Adrenal gland (tissue), 12 donors: Measurements from ENCODE around the gene PIAS1. TPM values are rescaled to one million over a fixed set of nuclear protein-coding genes. Genes with fewer than 3 reads are reported as not detected.
A peak's percentile ranks its signal among the peaks of the same experiment; 100 is the strongest.
"Not testable (repeated sequence)": the region's sequence is repeated elsewhere in the genome, so short reads cannot be mapped to it uniquely, and the experiment has no call there.

Experiments
- DNase-seq, 7 donors: peaks; one replicate each; pipeline ENCODE4 v3.0.0-alpha.2; 2019 to 2020
- H3K27ac ChIP-seq, 5 donors: fragments of 200-600 bp; sonication (generic) in 4 of 5; 1 replicate in 3 of 5; 2 replicates in 2 of 5; pipeline versions ENCODE4 v1.5.1 to v1.8.0; 2016 to 2020; ENCODE audit warnings: mild to moderate bottlenecking in 1 of 5
- H3K27me3 ChIP-seq: fragments of 200-600 bp; 2 replicates; pipeline ENCODE4 v1.8.0; 2021
- H3K36me3 ChIP-seq, 2 donors: fragments of 200-600 bp; replicated peaks in 1 of 2; 1 replicate in 1 of 2; 2 replicates in 1 of 2; pipeline versions ENCODE4 v1.5.1 to v1.8.0; 2018 to 2022
- H3K4me1 ChIP-seq, 2 donors: fragments of 200-600 bp; replicated peaks in 1 of 2; 1 replicate in 1 of 2; 2 replicates in 1 of 2; pipeline versions ENCODE4 v1.5.1 to v1.8.0; 2018 to 2021
- H3K4me3 ChIP-seq, 4 donors: fragments of 200-600 bp; sonication (generic) in 3 of 4; one replicate each; pipeline ENCODE4 v1.5.1; 2016 to 2018
- H3K9me3 ChIP-seq, 3 donors: fragments of 200-600 bp; sonication (generic) in 1 of 3; replicated peaks in 1 of 3; 1 replicate in 2 of 3; 2 replicates in 1 of 3; pipeline versions ENCODE4 v1.5.1 to v1.8.0; 2016 to 2021
- CTCF ChIP-seq, 6 experiments: fragments of 450-650 bp in 4 of 6; fragments of 200-600 bp in 2 of 6; sonication (generic) in 1 of 6; IDR thresholded peaks; 1 replicate in 5 of 6; 2 replicates in 1 of 6; pipeline versions ENCODE4 v1.5.1 to v1.8.0; 2016 to 2021; ENCODE audit warnings: antibody characterized with exemption in 6 of 6, mild to moderate bottlenecking in 2 of 6, moderate library complexity in 1 of 6
- POLR2A ChIP-seq, 2 donors: fragments of 450-650 bp; IDR thresholded peaks; one replicate each; pipeline ENCODE4 v1.6.1; 2017; ENCODE audit warnings: antibody characterized with exemption in 2 of 2, mild to moderate bottlenecking in 2 of 2, moderate library complexity in 1 of 2
- WGBS, 4 donors: extraction: QIAGEN DNeasy Blood & Tissue Kit in 2 of 4; methylation state at CpG; one replicate each; pipeline versions ENCODE4 v1.1.5 to v1.1.7; 2013 to 2017; 5-methylcytosine and 5-hydroxymethylcytosine counted together
- intact Hi-C, 2 donors: fragments of 100-400 bp; cut with DNase I; formaldehyde crosslinking; loops; one replicate each; pipeline versions ENCODE4 v1.14.1 to v1.15.0; 2022 to 2023
- polyA plus RNA-seq, 3 donors: library from polyadenylated mRNA; stranded (reverse); fragments of 200-250 nt in 2 of 3; fragments of 350-450 nt in 1 of 3; fragmentation: Illumina TruSeq in 1 of 3; extraction: RNeasy Lipid Tissue Mini Kit (QIAGEN cat#74804) in 1 of 3; gene quantifications; one replicate each; pipeline ENCODE4 v1.2.3, GENCODE V29; 2013 to 2014
- total RNA-seq, 9 donors: library from RNA; depleted of rRNA in 4 of 9; stranded (reverse); fragments of >200 nt in 4 of 9; fragments of 120-200 nt in 1 of 9; fragmentation: NEBNext Ultra II Directional in 1 of 9; extraction: Animal tissue kit (Norgen Biotek cat#: 25700) in 1 of 9; gene quantifications; one replicate each; pipeline versions ENCODE4 v1.1.0 to v1.2.4, GENCODE V29; 2013 to 2023
- donor health status: healthy with polysubstance abuse.
- donor health status: Bipolar disorder and iron deficiency.
- donor health status: DM: yes; HTN: yes; CAD: no.
- donor health status: DM: no; HTN: no; CAD: no.
- donor health status: DM: no; HTN: no; CAD: no.
- donor health status: DM: yes; HTN: yes; CAD: no.

Gene PIAS1
- total and polyA plus RNA-seq, 12 donors: 12.7 to 60.0 (median 38.8) TPM

GRCh38 chr15:68210821-68211655 lies 156.9 kb downstream of the PIAS1 start:
- peak; percentile 58 to 79 (median 69) for DNase-seq
- Histone ChIP-seq H3K27me3 (no peaks in the 10 kb centered on the region), H3K9me3 (no peaks in the 10 kb centered on the region), H3K4me1 (no peaks in the 10 kb centered on the region), H3K36me3 (no peaks in the 10 kb centered on the region), H3K4me3 (peak overlapping the region in 1 of 4 donors; percentile 31), H3K27ac (no peak overlapping the region)
- intact Hi-C loops: no loop called here
- TF ChIP-seq POLR2A (IDR thresholded peaks at IDR 0.05): no peak
- TF ChIP-seq CTCF (IDR thresholded peaks at IDR 0.05): peak; percentile 73 to 86 (median 83)
- WGBS, 4 donors: 36 to 73% (median 40%) methylated on average over 3 to 23 of the region's 23 CpGs

- H3K27ac ChIP-seq: no peak overlapping the region
- H3K27me3 ChIP-seq: no peaks in the 10 kb centered on the region
- H3K4me3 ChIP-seq: no peak overlapping the region
- H3K4me1 ChIP-seq: no peaks in the 10 kb centered on the region
- 92 to 100% (median 94%) methylated on average over 3 to 14 of the region's 14 CpGs for WGBS, 4 donors
- no peak for TF ChIP-seq POLR2A (IDR thresholded peaks at IDR 0.05)
- TF ChIP-seq CTCF (IDR thresholded peaks at IDR 0.05): no peak
- intact Hi-C loops: no loop called here
- DNase-seq: peak in 4 of 7 donors; percentile 11 to 48 (median 18)
- no peaks in the 10 kb centered on the region for H3K36me3 ChIP-seq
- H3K9me3 ChIP-seq: no peaks in the 10 kb centered on the region
These were observed 157.7 kb downstream of the PIAS1 start for GRCh38 chr15:68211656-68212320.

- H3K9me3 ChIP-seq, intact Hi-C loops, H3K27me3 ChIP-seq, H3K36me3 ChIP-seq, H3K4me1 ChIP-seq, H3K4me3 ChIP-seq, H3K27ac ChIP-seq: not testable (repeated sequence)
- DNase-seq: peak in 3 of 7 donors; percentile 7 to 38 (median 8)
- 91 to 96% (median 95%) methylated on average over 4 to 6 of the region's 6 CpGs for whole genome bisulfite sequencing, 4 donors
These were observed 159.4 kb downstream of the PIAS1 start for GRCh38 chr15:68213491-68213845.

- H3K27me3 ChIP-seq: no peaks in the 10 kb centered on the region
- intact Hi-C loops: no loop called here
- H3K4me1 ChIP-seq: no peaks in the 10 kb centered on the region
- TF ChIP-seq POLR2A (IDR thresholded peaks at IDR 0.05): no peak
- TF ChIP-seq CTCF (IDR thresholded peaks at IDR 0.05): no peak
- peak in 5 of 7 donors; percentile 11 to 41 (median 14) for DNase-seq
- no peaks in the 10 kb centered on the region for H3K36me3 ChIP-seq
- WGBS, 4 donors: 90 to 98% (median 96%) methylated on average over 13 to 17 of the region's 17 CpGs
- H3K27ac ChIP-seq: no peak overlapping the region
- H3K9me3 ChIP-seq: no peaks in the 10 kb centered on the region
- H3K4me3 ChIP-seq: no peak overlapping the region
These were observed 160.1 kb downstream of the PIAS1 start for GRCh38 chr15:68213991-68214837.
